T-helper 2 cell treated with Interferon-gamma antibody and Interleukin-4, amounts not matched to agents 5 μg/mL and 100 μg/mL, for 36 hours (primary cell): Measurements from ENCODE around the gene DCC.

ENCODE experiments used
- DNase-seq: peaks from one replicate; pipeline ENCODE4 v3.0.0; 2021; ENCODE audit warnings: low spot score
- H3K27ac Mint-ChIP-seq: one replicate; pipeline ENCODE4 v1.8.0; 2021; ENCODE audit warnings: mild to moderate bottlenecking, mixed read lengths
- H3K27me3 Mint-ChIP-seq: one replicate; pipeline ENCODE4 v1.8.0; 2021; ENCODE audit warnings: low read depth, mixed read lengths
- H3K36me3 Mint-ChIP-seq: one replicate; pipeline ENCODE4 v1.8.0; 2021; ENCODE audit warnings: low read depth, mixed read lengths
- H3K4me1 Mint-ChIP-seq: one replicate; pipeline ENCODE4 v1.8.0; 2021; ENCODE audit warnings: low read depth, mixed read lengths
- H3K4me3 Mint-ChIP-seq: one replicate; pipeline ENCODE4 v1.8.0; 2022; ENCODE audit warnings: mild to moderate bottlenecking, moderate library complexity, mixed read lengths
- H3K9me3 Mint-ChIP-seq: one replicate; pipeline ENCODE4 v1.8.0; 2021; ENCODE audit warnings: mixed read lengths

Gene DCC

GRCh38 chr18:52701219-52701935, 361.4 kb downstream of the DCC start:
- no peak for DNase-seq
- Mint-ChIP-seq H3K4me1 (no peaks in the 10 kb centered on the region), H3K4me3 (no peak overlapping the region), H3K36me3 (no peaks in the 10 kb centered on the region), H3K9me3 (peaks cover 8% of the 10 kb centered on the region), H3K27me3 (no peaks in the 10 kb centered on the region), H3K27ac (no peak overlapping the region)

GRCh38 chr18:52715421-52715820, 375.4 kb downstream of the DCC start:
- no peaks in the 10 kb centered on the region for H3K36me3 Mint-ChIP-seq
- no peak overlapping the region for H3K4me3 Mint-ChIP-seq
- no peaks in the 10 kb centered on the region for H3K27me3 Mint-ChIP-seq
- no peaks in the 10 kb centered on the region for H3K4me1 Mint-ChIP-seq
- H3K9me3 Mint-ChIP-seq, result no peaks in the 10 kb centered on the region
- no peak for DNase-seq
- H3K27ac Mint-ChIP-seq, result no peak overlapping the region

GRCh38 chr18:52715991-52716390, 376.0 kb downstream of the DCC start:
- Mint-ChIP-seq H3K9me3 (peaks cover 3% of the 10 kb centered on the region), H3K36me3 (no peaks in the 10 kb centered on the region), H3K4me3 (no peak overlapping the region), H3K4me1 (no peaks in the 10 kb centered on the region), H3K27me3 (no peaks in the 10 kb centered on the region), H3K27ac (no peak overlapping the region)
- no peak for DNase-seq

- peaks cover 3% of the 10 kb centered on the region for H3K9me3 Mint-ChIP-seq
- H3K4me3 Mint-ChIP-seq, result no peak overlapping the region
- no peaks in the 10 kb centered on the region for H3K36me3 Mint-ChIP-seq
- no peaks in the 10 kb centered on the region for H3K4me1 Mint-ChIP-seq
- no peak for DNase-seq
- H3K27me3 Mint-ChIP-seq, result no peaks in the 10 kb centered on the region
- H3K27ac Mint-ChIP-seq, result no peak overlapping the region
These were observed 377.0 kb downstream of the DCC start for GRCh38 chr18:52716973-52717372.

- Mint-ChIP-seq H3K4me3 (no peak overlapping the region), H3K36me3 (no peaks in the 10 kb centered on the region), H3K9me3 (peaks cover 11% of the 10 kb centered on the region), H3K27me3 (no peaks in the 10 kb centered on the region), H3K4me1 (no peaks in the 10 kb centered on the region), H3K27ac (no peak overlapping the region)
- no peak for DNase-seq
These were observed 382.9 kb downstream of the DCC start for GRCh38 chr18:52722904-52723303.

GRCh38 chr18:52723550-52723970, 383.6 kb downstream of the DCC start:
- Mint-ChIP-seq H3K4me1 (no peaks in the 10 kb centered on the region), H3K27ac (no peak overlapping the region), H3K27me3 (no peaks in the 10 kb centered on the region), H3K9me3 (peaks cover 11% of the 10 kb centered on the region), H3K4me3 (no peak overlapping the region), H3K36me3 (no peaks in the 10 kb centered on the region)
- DNase-seq, result no peak

- no peaks in the 10 kb centered on the region for H3K9me3 Mint-ChIP-seq
- no peaks in the 10 kb centered on the region for H3K27me3 Mint-ChIP-seq
- H3K4me3 Mint-ChIP-seq, result no peak overlapping the region
- no peak overlapping the region for H3K27ac Mint-ChIP-seq
- H3K4me1 Mint-ChIP-seq, result no peaks in the 10 kb centered on the region
- H3K36me3 Mint-ChIP-seq, result no peaks in the 10 kb centered on the region
- DNase-seq, result no peak
These were observed 391.1 kb downstream of the DCC start for GRCh38 chr18:52730972-52731619.

- DNase-seq, result no peak
- H3K27me3 Mint-ChIP-seq, result no peaks in the 10 kb centered on the region
- no peaks in the 10 kb centered on the region for H3K36me3 Mint-ChIP-seq
- no peak overlapping the region for H3K27ac Mint-ChIP-seq
- H3K4me1 Mint-ChIP-seq, result no peaks in the 10 kb centered on the region
- peaks cover 4% of the 10 kb centered on the region for H3K9me3 Mint-ChIP-seq
- no peak overlapping the region for H3K4me3 Mint-ChIP-seq
These were observed 398.9 kb downstream of the DCC start for GRCh38 chr18:52738946-52739345.

GRCh38 chr18:52746986-52747385, 407.0 kb downstream of the DCC start:
- Mint-ChIP-seq H3K4me3 (no peak overlapping the region), H3K36me3 (no peaks in the 10 kb centered on the region), H3K27me3 (no peaks in the 10 kb centered on the region), H3K27ac (no peak overlapping the region), H3K9me3 (peaks cover 16% of the 10 kb centered on the region), H3K4me1 (no peaks in the 10 kb centered on the region)
- no peak for DNase-seq

- no peaks in the 10 kb centered on the region for H3K4me1 Mint-ChIP-seq
- H3K27ac Mint-ChIP-seq, result no peak overlapping the region
- H3K36me3 Mint-ChIP-seq, result no peaks in the 10 kb centered on the region
- no peaks in the 10 kb centered on the region for H3K27me3 Mint-ChIP-seq
- H3K9me3 Mint-ChIP-seq, result peaks cover 21% of the 10 kb centered on the region
- H3K4me3 Mint-ChIP-seq, result no peak overlapping the region
- DNase-seq, result no peak
These were observed 407.9 kb downstream of the DCC start for GRCh38 chr18:52747869-52748268.

GRCh38 chr18:52748343-52748742, 408.3 kb downstream of the DCC start:
- Mint-ChIP-seq H3K27me3 (no peaks in the 10 kb centered on the region), H3K36me3 (no peaks in the 10 kb centered on the region), H3K4me1 (no peaks in the 10 kb centered on the region), H3K27ac (no peak overlapping the region), H3K9me3 (peaks cover 24% of the 10 kb centered on the region), H3K4me3 (no peak overlapping the region)
- no peak for DNase-seq

GRCh38 chr18:52749542-52749941, 409.5 kb downstream of the DCC start:
- Mint-ChIP-seq H3K27ac (no peak overlapping the region), H3K4me1 (no peaks in the 10 kb centered on the region), H3K4me3 (no peak overlapping the region), H3K9me3 (peaks cover 24% of the 10 kb centered on the region), H3K27me3 (no peaks in the 10 kb centered on the region), H3K36me3 (no peaks in the 10 kb centered on the region)
- no peak for DNase-seq

GRCh38 chr18:52750995-52751394, 411.0 kb downstream of the DCC start:
- no peaks in the 10 kb centered on the region for H3K27me3 Mint-ChIP-seq
- H3K9me3 Mint-ChIP-seq, result peaks cover 24% of the 10 kb centered on the region
- no peaks in the 10 kb centered on the region for H3K36me3 Mint-ChIP-seq
- no peak overlapping the region for H3K27ac Mint-ChIP-seq
- DNase-seq, result no peak
- no peaks in the 10 kb centered on the region for H3K4me1 Mint-ChIP-seq
- H3K4me3 Mint-ChIP-seq, result no peak overlapping the region

- Mint-ChIP-seq H3K4me1 (no peaks in the 10 kb centered on the region), H3K9me3 (peaks cover 15% of the 10 kb centered on the region), H3K27ac (no peak overlapping the region), H3K36me3 (no peaks in the 10 kb centered on the region), H3K4me3 (no peak overlapping the region), H3K27me3 (no peaks in the 10 kb centered on the region)
- no peak for DNase-seq
These were observed 424.3 kb downstream of the DCC start for GRCh38 chr18:52764316-52764715.
